Measurements from ENCODE around the gene PTCH1. TPM values are rescaled to one million over a fixed set of nuclear protein-coding genes. Genes with fewer than 3 reads are reported as not detected.

The PTCH1 gene
- total and polyA plus RNA-seq, 4 donors, result 1.2 to 5.0 (median 2.1) TPM

GRCh38 chr9:95458666-95459065, 58.1 kb downstream of the PTCH1 start:
- TF ChIP-seq NR2F2 (IDR thresholded peaks at IDR 0.05), result no peak
- TF ChIP-seq HNF4A (conservative IDR thresholded peaks at IDR 0.05), result no peak
- TF ChIP-seq REST (IDR thresholded peaks at IDR 0.05), result no peak
- TF ChIP-seq EGR1 (IDR thresholded peaks at IDR 0.05; ENCODE audit: low read depth in 2 of 2), result no peak
- no peak for TF ChIP-seq FOXA2 (IDR thresholded peaks at IDR 0.05)
- TF ChIP-seq YY1 (IDR thresholded peaks at IDR 0.05), result no peak
- no peak for TF ChIP-seq TAF1 (conservative IDR thresholded peaks at IDR 0.05)
- TF ChIP-seq ATF3 (IDR thresholded peaks at IDR 0.05), result no peak
- no peak for TF ChIP-seq SP1 (IDR thresholded peaks at IDR 0.05)
- no peak for TF ChIP-seq FOXA1 (IDR thresholded peaks at IDR 0.05)
- no peak for TF ChIP-seq ZBTB33 (IDR thresholded peaks at IDR 0.05)
- TF ChIP-seq JUND (IDR thresholded peaks at IDR 0.05), result no peak
- WGBS, result 86% methylated on average over 6 of the region's 6 CpGs
- no peak overlapping the region for H3K27ac ChIP-seq (ENCODE audit: low read depth in 1 of 2, low read length in 2 of 2)
- no peak overlapping the region for H3K4me3 ChIP-seq (ENCODE audit: low read depth in 1 of 3, low read length in 3 of 3)
- no peak for DNase-seq (ENCODE audit: low spot score)
- H3K27me3 ChIP-seq (ENCODE audit: control insufficient read depth in 4 of 4, insufficient read depth in 4 of 4, low read length in 3 of 4), result no peaks in the 10 kb centered on the region
- no peaks in the 10 kb centered on the region for H3K4me1 ChIP-seq (ENCODE audit: control insufficient read depth in 4 of 4, insufficient read depth in 4 of 4, low read length in 3 of 4)
- H3K36me3 ChIP-seq (ENCODE audit: control insufficient read depth in 4 of 4, insufficient read depth in 3 of 4, low read depth in 1 of 4, low read length in 3 of 4), result peaks cover 2 to 27% (median 14%) of the 10 kb centered on the region in 4 donors
- H3K9me3 ChIP-seq (ENCODE audit: control insufficient read depth in 4 of 4, low read length in 3 of 4), result no peaks in the 10 kb centered on the region
- H3K9ac ChIP-seq (ENCODE audit: low read depth in 1 of 2, low read length in 2 of 2), result no peak overlapping the region

- no peaks in the 10 kb centered on the region for H3K27me3 ChIP-seq (ENCODE audit: control insufficient read depth in 4 of 4, insufficient read depth in 4 of 4, low read length in 3 of 4)
- DNase-seq (ENCODE audit: low spot score), result no peak
- TF ChIP-seq TAF1 (conservative IDR thresholded peaks at IDR 0.05), result no peak
- TF ChIP-seq EGR1 (IDR thresholded peaks at IDR 0.05; ENCODE audit: low read depth in 2 of 2), result no peak
- no peak for TF ChIP-seq NR2F2 (IDR thresholded peaks at IDR 0.05)
- TF ChIP-seq SP1 (IDR thresholded peaks at IDR 0.05), result no peak
- no peak overlapping the region for H3K4me3 ChIP-seq (ENCODE audit: low read depth in 1 of 3, low read length in 3 of 3)
- H3K9ac ChIP-seq (ENCODE audit: low read depth in 1 of 2, low read length in 2 of 2), result no peak overlapping the region
- no peaks in the 10 kb centered on the region for H3K4me1 ChIP-seq (ENCODE audit: control insufficient read depth in 4 of 4, insufficient read depth in 4 of 4, low read length in 3 of 4)
- WGBS, result 89% methylated on average over 12 of the region's 12 CpGs
- peaks cover 2 to 31% (median 16%) of the 10 kb centered on the region in 4 donors for H3K36me3 ChIP-seq (ENCODE audit: control insufficient read depth in 4 of 4, insufficient read depth in 3 of 4, low read depth in 1 of 4, low read length in 3 of 4)
- H3K27ac ChIP-seq (ENCODE audit: low read depth in 1 of 2, low read length in 2 of 2), result no peak overlapping the region
- no peaks in the 10 kb centered on the region for H3K9me3 ChIP-seq (ENCODE audit: control insufficient read depth in 4 of 4, low read length in 3 of 4)
Measured at GRCh38 chr9:95457769-95458168, 59.0 kb downstream of the PTCH1 start.

GRCh38 chr9:95455714-95456113, 61.1 kb downstream of the PTCH1 start:
- no peak for DNase-seq (ENCODE audit: low spot score)
- Histone ChIP-seq H3K4me1 (ENCODE audit: control insufficient read depth in 4 of 4, insufficient read depth in 4 of 4, low read length in 3 of 4) (no peaks in the 10 kb centered on the region), H3K9me3 (ENCODE audit: control insufficient read depth in 4 of 4, low read length in 3 of 4) (no peaks in the 10 kb centered on the region), H3K36me3 (ENCODE audit: control insufficient read depth in 4 of 4, insufficient read depth in 3 of 4, low read depth in 1 of 4, low read length in 3 of 4) (peaks cover 2 to 32% (median 18%) of the 10 kb centered on the region in 4 donors), H3K27ac (ENCODE audit: low read depth in 1 of 2, low read length in 2 of 2) (no peak overlapping the region), H3K27me3 (ENCODE audit: control insufficient read depth in 4 of 4, insufficient read depth in 4 of 4, low read length in 3 of 4) (no peaks in the 10 kb centered on the region), H3K9ac (ENCODE audit: low read depth in 1 of 2, low read length in 2 of 2) (no peak overlapping the region), H3K4me3 (ENCODE audit: low read depth in 1 of 3, low read length in 3 of 3) (no peak overlapping the region)
- TF ChIP-seq YY1 (IDR thresholded peaks at IDR 0.05) (no peak), JUND (IDR thresholded peaks at IDR 0.05) (no peak), RXRA (IDR thresholded peaks at IDR 0.05) (no peak), HNF4G (IDR thresholded peaks at IDR 0.05) (no peak), MAX (IDR thresholded peaks at IDR 0.05) (no peak), FOXA1 (IDR thresholded peaks at IDR 0.05) (no peak)
- WGBS, result 97% methylated on average over 9 of the region's 9 CpGs
